GM06990 (cell line): ENCODE measurements around the gene LAYN.

Source experiments
- DNase-seq: peaks from one replicate; pipeline ENCODE4 v3.0.0-alpha.2; 2011; ENCODE audit not compliant: insufficient read length; ENCODE audit errors: extremely low read depth
- H3K27me3 ChIP-seq: replicated peaks from 2 replicates; pipeline ENCODE4 v1.6.0; 2011; ENCODE audit warnings: low read length; ENCODE audit not compliant: control insufficient read depth, insufficient read depth
- H3K36me3 ChIP-seq: 2 replicates; pipeline ENCODE4 v1.5.1; 2011; ENCODE audit warnings: low read length; ENCODE audit not compliant: control insufficient read depth, insufficient read depth
- H3K4me3 ChIP-seq: replicated peaks from 2 replicates; pipeline ENCODE4 v1.5.1; 2011; ENCODE audit warnings: low read depth, mild to moderate bottlenecking, control low read depth, low read length
- TF ChIP-seq, protein P1 (sequence below): IDR thresholded peaks from 2 replicates; pipeline ENCODE4 v1.5.1; 2011; ENCODE audit warnings: low read length, control low read depth, mild to moderate bottlenecking, inconsistent platforms; ENCODE audit not compliant: insufficient read depth, poor library complexity, severe bottlenecking

Gene LAYN

DNA sequence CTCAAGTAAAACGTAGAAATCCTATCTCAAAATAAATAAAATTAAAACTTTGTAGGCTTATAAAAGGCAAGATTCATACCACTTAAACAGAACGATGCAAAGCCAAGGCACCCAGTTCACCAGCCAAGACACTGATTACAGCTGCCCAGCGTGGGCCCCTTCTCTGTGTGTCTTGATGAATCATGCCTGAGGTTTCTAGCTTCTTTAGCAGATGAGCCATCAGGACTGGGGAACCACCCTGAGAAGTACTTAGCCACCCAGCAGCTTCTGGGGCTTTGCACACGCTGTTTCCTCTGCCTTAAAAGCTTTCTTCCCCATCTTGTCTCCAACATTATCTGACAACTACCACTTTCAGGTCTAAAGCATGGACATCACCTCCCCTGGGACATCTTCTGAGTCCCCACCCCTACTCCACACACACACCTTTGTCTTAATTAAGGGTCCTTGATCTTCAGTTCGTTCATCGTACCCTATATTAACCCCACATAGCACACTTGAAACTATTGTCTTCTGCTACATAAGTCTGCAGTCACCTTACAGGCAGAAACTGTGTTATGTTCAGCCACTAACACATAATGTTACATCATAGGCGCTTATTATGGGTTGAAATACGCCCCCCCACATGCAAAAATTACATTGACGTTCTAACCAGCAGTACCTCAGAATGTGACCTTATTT is 8.7 kb upstream of the LAYN start:
- DNase-seq, result no peak

DNA sequence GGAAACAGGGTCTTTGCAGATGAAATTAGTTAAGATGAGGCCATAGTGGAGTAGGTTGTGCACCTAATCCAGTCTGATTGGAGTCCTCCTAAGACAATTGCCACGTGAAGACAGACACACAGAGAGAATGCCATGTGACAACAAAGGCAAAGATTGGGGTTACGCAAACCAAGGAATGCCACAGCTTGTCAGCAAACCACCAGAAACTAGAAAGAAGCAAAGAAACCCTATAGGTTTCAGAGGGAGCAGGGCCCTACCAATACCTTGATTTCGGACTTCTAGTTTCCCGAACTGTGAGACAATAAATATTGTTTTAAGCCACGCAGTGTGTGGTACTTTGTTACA is 8.2 kb upstream of the LAYN start:
- Histone ChIP-seq H3K4me3 (no peak overlapping the region), H3K36me3 (no peaks in the 10 kb centered on the region), H3K27me3 (no peaks in the 10 kb centered on the region)
- TF ChIP-seq, protein P1, sequence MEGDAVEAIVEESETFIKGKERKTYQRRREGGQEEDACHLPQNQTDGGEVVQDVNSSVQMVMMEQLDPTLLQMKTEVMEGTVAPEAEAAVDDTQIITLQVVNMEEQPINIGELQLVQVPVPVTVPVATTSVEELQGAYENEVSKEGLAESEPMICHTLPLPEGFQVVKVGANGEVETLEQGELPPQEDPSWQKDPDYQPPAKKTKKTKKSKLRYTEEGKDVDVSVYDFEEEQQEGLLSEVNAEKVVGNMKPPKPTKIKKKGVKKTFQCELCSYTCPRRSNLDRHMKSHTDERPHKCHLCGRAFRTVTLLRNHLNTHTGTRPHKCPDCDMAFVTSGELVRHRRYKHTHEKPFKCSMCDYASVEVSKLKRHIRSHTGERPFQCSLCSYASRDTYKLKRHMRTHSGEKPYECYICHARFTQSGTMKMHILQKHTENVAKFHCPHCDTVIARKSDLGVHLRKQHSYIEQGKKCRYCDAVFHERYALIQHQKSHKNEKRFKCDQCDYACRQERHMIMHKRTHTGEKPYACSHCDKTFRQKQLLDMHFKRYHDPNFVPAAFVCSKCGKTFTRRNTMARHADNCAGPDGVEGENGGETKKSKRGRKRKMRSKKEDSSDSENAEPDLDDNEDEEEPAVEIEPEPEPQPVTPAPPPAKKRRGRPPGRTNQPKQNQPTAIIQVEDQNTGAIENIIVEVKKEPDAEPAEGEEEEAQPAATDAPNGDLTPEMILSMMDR, result no peak
- DNase-seq, result no peak

More for the DNA sequence above, 8.7 kb upstream of the LAYN start:
- Histone ChIP-seq H3K27me3 (no peaks in the 10 kb centered on the region), H3K4me3 (no peak overlapping the region), H3K36me3 (no peaks in the 10 kb centered on the region)
- TF ChIP-seq, protein P1, result no peak

DNA sequence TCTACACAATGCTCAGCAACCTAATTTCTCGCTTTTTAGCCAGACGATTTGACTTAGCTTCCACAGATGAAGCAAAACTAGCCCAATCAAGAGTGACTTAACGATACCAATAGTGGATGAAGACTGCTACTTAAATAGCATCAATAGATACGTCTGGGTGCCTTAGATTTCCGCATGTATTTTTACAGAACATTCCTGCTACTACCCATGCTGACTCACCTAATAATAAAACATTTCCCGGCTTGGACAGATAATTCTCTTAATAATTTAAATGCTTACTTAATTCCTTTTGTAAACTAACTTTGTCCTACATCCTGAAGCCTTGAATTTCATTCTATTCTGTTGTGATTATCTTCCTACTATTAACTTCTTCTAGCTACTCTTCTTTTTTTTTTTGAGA is 5.2 kb upstream of the LAYN start:
- DNase-seq, result no peak
- TF ChIP-seq, protein P1, result no peak
- Histone ChIP-seq H3K4me3 (no peak overlapping the region), H3K27me3 (no peaks in the 10 kb centered on the region; the same call in 1 of the 2 replicates), H3K36me3 (no peaks in the 10 kb centered on the region)

DNA sequence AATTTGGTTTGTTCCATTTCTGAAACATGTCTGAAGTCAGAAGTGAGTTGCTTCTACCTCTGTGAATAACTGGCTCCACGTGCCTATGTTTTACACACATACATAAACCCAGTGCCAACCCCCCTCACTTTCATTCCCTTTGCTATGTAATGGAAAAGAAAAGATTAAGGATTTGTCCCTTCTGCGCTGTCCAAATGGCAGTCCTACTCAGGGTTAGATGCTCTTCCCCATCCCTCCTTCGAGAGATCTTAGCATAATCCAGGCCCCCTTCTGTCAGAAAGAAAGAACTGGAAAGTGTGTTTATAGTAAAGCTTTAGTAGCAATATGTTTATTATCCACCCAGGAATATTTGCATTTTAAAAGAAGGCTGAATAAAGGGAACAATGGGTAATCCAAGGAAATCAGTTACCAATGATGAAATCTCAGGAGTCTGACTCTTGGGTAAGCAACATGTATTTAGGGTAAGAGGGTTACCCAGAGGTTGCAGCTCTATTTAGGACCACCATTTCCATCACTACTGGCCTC is 3.1 kb upstream of the LAYN start:
- no peak for DNase-seq
- H3K27me3 ChIP-seq, result peaks cover 2% of the 10 kb centered on the region
- H3K36me3 ChIP-seq, result no peaks in the 10 kb centered on the region
- no peak overlapping the region for H3K4me3 ChIP-seq
- TF ChIP-seq, protein P1, result no peak

DNA sequence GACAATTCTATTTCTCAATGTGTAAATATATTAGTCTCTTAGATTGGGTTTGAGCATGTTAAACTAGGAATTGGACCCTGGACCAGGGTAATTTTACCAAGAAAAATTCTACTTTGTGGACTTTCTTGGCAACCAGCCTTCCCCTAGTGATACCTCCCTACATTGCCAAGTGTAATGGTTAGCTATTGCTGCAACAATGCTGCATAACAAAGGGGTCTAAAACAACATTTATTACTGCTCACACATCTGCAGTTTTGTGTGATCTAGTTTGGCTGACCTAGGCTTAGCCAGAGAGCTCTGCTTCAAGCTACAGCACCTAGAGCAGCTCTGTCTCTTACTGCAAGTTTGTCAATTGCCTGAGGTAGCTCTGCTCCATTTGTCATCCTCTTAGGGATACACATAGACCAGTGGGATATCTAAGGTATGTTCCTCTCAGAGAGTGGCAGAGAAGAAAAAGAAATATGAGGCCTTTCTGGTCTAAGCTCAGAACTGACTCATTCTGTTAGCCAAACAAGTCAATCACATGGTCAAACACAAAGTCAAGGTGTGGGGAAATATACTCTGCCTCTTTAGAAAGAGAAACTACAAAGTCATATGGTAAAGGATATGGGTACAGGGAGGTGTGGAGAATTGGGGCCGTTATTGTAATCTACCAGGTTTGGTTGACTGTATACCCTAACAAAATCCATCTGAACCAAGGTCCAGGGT is 2.0 kb upstream of the LAYN start:
- peaks cover 2% of the 10 kb centered on the region for H3K27me3 ChIP-seq
- no peak for DNase-seq
- no peaks in the 10 kb centered on the region for H3K36me3 ChIP-seq
- TF ChIP-seq, protein P1, result no peak
- H3K4me3 ChIP-seq, result no peak overlapping the region
